Tibial artery (tissue), 4 donors: Measurements from ENCODE around the gene EDAR.
A peak's percentile ranks its signal among the peaks of the same experiment; 100 is the strongest.

ENCODE experiments used
- DNase-seq, 2 donors: peaks; one replicate each; pipeline ENCODE4 v3.0.0-alpha.2; 2019
- H3K27ac ChIP-seq, 2 donors: fragments of 200-600 bp; sonication (generic) in 1 of 2; 1 replicate in 1 of 2; 2 replicates in 1 of 2; pipeline ENCODE4 v1.5.1; 2018 to 2019; ENCODE audit warnings: mild to moderate bottlenecking in 1 of 2
- H3K27me3 ChIP-seq, 2 donors: fragments of 200-600 bp; sonication (generic) in 1 of 2; one replicate each; pipeline versions ENCODE4 v1.5.1 to v1.6.0; 2016 to 2019
- H3K36me3 ChIP-seq, 3 donors: fragments of 200-600 bp; sonication (generic) in 2 of 3; one replicate each; pipeline ENCODE4 v1.5.1; 2016 to 2019; ENCODE audit warnings: mild to moderate bottlenecking in 2 of 3
- H3K4me1 ChIP-seq, 4 donors: fragments of 200-600 bp; sonication (generic) in 2 of 4; 1 replicate in 3 of 4; 2 replicates in 1 of 4; pipeline ENCODE4 v1.5.1; 2016 to 2019
- H3K4me3 ChIP-seq, 2 donors: fragments of 200-600 bp; sonication (generic) in 1 of 2; 1 replicate in 1 of 2; 2 replicates in 1 of 2; pipeline ENCODE4 v1.5.1; 2018 to 2019; ENCODE audit warnings: mild to moderate bottlenecking in 2 of 2
- H3K9me3 ChIP-seq, 3 donors: fragments of 200-600 bp; sonication (generic) in 1 of 3; one replicate each; pipeline ENCODE4 v1.5.1; 2016 to 2019
- intact Hi-C: fragments of 100-400 bp; cut with DNase I; formaldehyde crosslinking; loops from one replicate; pipeline ENCODE4 v1.15.0; 2023; ENCODE audit warnings: low total_unique reads
- TF ChIP-seq, protein P1 (sequence below), 2 experiments: fragments of 200-600 bp in 1 of 2; fragments of 450-650 bp in 1 of 2; IDR thresholded peaks; one replicate each; pipeline ENCODE4 v1.5.1; 2017 to 2019; ENCODE audit warnings: antibody characterized with exemption in 2 of 2, mild to moderate bottlenecking in 1 of 2, moderate library complexity in 1 of 2

EDAR gene

DNA sequence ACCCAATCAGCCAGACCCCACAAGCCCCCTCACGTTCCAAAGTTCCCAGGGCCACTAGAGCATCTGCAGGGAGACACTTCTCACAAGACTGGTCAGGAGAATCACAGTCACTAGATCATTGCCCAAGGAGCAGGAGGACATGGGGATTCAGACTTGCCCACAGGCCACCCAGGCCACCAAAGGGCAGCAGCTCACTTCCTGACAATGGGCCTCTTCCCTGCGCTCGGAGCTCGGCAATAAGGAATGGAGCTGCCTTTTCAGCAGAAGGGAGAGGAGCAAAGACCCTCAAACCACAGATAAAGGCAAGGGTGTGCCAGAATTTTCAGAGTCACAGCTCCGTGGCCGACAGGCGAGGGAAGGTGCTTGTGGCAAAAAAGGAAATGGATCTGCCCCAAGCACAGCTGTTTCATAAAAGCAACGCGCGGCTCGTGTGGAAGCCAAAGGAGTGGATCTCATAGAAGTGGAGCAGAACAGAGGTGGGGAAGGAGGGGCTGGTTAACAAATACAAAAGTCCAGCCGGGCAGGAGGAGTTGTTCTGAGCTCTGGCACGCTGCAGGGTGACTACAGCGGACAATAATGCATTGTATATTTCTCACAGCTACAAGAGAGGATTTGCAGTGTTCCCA, 72.1 kb downstream of the EDAR start:
- Histone ChIP-seq H3K36me3 (no peaks in the 10 kb centered on the region), H3K27ac (no peak overlapping the region), H3K4me3 (no peak overlapping the region), H3K4me1 (no peaks in the 10 kb centered on the region), H3K9me3 (no peaks in the 10 kb centered on the region), H3K27me3 (peaks cover 0 to 12% of the 10 kb centered on the region in 2 donors)
- DNase-seq: no peak
- TF ChIP-seq, protein P1, sequence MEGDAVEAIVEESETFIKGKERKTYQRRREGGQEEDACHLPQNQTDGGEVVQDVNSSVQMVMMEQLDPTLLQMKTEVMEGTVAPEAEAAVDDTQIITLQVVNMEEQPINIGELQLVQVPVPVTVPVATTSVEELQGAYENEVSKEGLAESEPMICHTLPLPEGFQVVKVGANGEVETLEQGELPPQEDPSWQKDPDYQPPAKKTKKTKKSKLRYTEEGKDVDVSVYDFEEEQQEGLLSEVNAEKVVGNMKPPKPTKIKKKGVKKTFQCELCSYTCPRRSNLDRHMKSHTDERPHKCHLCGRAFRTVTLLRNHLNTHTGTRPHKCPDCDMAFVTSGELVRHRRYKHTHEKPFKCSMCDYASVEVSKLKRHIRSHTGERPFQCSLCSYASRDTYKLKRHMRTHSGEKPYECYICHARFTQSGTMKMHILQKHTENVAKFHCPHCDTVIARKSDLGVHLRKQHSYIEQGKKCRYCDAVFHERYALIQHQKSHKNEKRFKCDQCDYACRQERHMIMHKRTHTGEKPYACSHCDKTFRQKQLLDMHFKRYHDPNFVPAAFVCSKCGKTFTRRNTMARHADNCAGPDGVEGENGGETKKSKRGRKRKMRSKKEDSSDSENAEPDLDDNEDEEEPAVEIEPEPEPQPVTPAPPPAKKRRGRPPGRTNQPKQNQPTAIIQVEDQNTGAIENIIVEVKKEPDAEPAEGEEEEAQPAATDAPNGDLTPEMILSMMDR (IDR thresholded peaks at IDR 0.05): no peak
- intact Hi-C loops: no loop called here

- intact Hi-C loops: no loop called here
- Histone ChIP-seq H3K4me1 (no peaks in the 10 kb centered on the region), H3K9me3 (no peaks in the 10 kb centered on the region), H3K27ac (no peak overlapping the region), H3K36me3 (no peaks in the 10 kb centered on the region), H3K27me3 (peaks cover 0 to 12% of the 10 kb centered on the region in 2 donors), H3K4me3 (no peak overlapping the region)
- TF ChIP-seq, protein P1 (IDR thresholded peaks at IDR 0.05): no peak
- peak in 1 of 2 donors; percentile 49 for DNase-seq
Observed at GRCh38 chr2:108916122-108916795, 72.8 kb downstream of the EDAR start.

DNA sequence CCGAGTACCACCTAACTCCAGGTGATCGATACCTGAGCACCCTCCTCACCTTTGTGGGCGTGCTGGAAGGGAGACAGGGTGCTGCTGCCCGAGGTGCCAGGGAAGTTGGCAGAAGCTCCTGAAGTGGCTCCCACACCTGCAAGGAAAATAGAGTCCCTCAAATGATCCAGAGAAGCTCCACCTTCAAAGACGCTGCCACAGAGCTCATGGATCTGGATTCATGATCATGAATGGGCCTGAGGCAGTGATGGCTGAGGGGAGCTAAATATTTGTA, 76.5 kb downstream of the EDAR start:
- Histone ChIP-seq H3K27me3 (peaks cover 0 to 4% of the 10 kb centered on the region in 2 donors), H3K4me3 (no peak overlapping the region), H3K36me3 (no peaks in the 10 kb centered on the region), H3K27ac (no peak overlapping the region), H3K4me1 (no peaks in the 10 kb centered on the region), H3K9me3 (no peaks in the 10 kb centered on the region)
- DNase-seq: peak in 1 of 2 donors; percentile 40
- intact Hi-C loops: no loop called here
- TF ChIP-seq, protein P1 (IDR thresholded peaks at IDR 0.05): no peak

DNA sequence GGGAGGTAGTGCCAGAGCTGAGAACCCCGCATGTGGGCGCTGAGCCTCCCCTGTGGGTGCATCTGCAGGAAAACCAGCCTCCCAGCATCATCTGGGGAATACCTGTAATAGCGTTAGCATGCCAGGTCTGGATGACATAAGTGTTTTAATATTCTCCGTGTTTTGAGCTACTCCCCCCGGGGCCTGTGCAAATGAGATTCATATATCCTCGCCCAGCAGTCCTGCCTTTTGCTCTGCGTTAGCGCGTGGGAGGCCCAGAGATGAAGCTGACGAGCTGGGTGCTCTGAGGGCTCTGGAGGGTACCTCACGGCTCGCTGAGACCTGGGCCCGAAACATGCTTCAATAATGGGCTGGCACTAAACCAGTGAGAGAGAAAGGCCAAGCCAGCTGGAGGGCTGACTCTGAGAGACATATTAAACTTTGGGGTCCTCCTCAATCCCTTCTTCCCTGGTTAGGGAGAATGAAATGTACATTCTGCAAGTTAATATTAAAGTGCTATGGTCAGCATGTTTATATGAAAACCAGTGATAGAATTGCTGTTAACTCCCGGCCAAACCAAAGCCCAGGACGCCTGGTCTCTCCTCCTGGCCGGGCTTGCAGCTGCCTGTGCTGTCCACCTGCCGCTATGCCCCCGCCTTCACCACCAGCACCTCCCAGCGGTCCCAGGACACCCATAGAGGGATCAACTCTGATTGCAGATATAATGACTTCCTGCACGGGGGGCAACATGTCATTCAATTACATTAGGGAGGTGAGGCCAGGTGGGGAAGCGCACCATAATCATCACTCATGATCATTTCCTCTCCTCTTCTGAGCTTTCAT, 77.0 kb downstream of the EDAR start:
- no peak overlapping the region for H3K4me3 ChIP-seq
- H3K27ac ChIP-seq: no peak overlapping the region
- peak in 1 of 2 donors; percentile 51 for DNase-seq
- no peaks in the 10 kb centered on the region for H3K36me3 ChIP-seq
- peaks cover 0 to 4% of the 10 kb centered on the region in 2 donors for H3K27me3 ChIP-seq
- TF ChIP-seq, protein P1 (IDR thresholded peaks at IDR 0.05): no peak
- H3K4me1 ChIP-seq: no peaks in the 10 kb centered on the region
- H3K9me3 ChIP-seq: no peaks in the 10 kb centered on the region
- intact Hi-C loops: no loop called here

GRCh38 chr2:108911401-108911800, 77.6 kb downstream of the EDAR start:
- Histone ChIP-seq H3K27me3 (peaks cover 0 to 4% of the 10 kb centered on the region in 2 donors), H3K27ac (no peak overlapping the region), H3K4me3 (no peak overlapping the region), H3K4me1 (no peaks in the 10 kb centered on the region), H3K36me3 (no peaks in the 10 kb centered on the region), H3K9me3 (no peaks in the 10 kb centered on the region)
- intact Hi-C loops: no loop called here
- TF ChIP-seq, protein P1 (IDR thresholded peaks at IDR 0.05): no peak
- DNase-seq: peak in 1 of 2 donors; percentile 33
